WERI-Rb-1 (cell line): ENCODE measurements around the gene NAA11.

Source experiments
- DNase-seq: peaks from one replicate; pipeline ENCODE4 v3.0.0-alpha.2; 2020
- H3K27ac ChIP-seq: fragments of 250-450 bp; sonication (Bioruptor Pico); 2 replicates; pipeline ENCODE4 v1.5.1; 2020; ENCODE audit warnings: mild to moderate bottlenecking, moderate library complexity
- H3K27me3 ChIP-seq: fragments of 250-450 bp; sonication (Bioruptor Pico); 2 replicates; pipeline ENCODE4 v1.5.1; 2021; ENCODE audit warnings: mild to moderate bottlenecking, low read depth, moderate library complexity; ENCODE audit not compliant: insufficient read depth, severe bottlenecking
- H3K36me3 ChIP-seq: fragments of 250-450 bp; sonication (Bioruptor Pico); 2 replicates; pipeline ENCODE4 v1.5.1; 2020; ENCODE audit warnings: mild to moderate bottlenecking, moderate library complexity
- H3K4me3 ChIP-seq: 2 replicates; pipeline ENCODE4 v1.5.1; 2011; ENCODE audit warnings: low read depth, mild to moderate bottlenecking, control low read depth, low read length
- H3K9me3 ChIP-seq: fragments of 250-450 bp; sonication (Bioruptor Pico); 2 replicates; pipeline ENCODE4 v1.5.1; 2021; ENCODE audit warnings: mild to moderate bottlenecking, moderate library complexity; ENCODE audit not compliant: severe bottlenecking
- TF ChIP-seq, protein P1 (sequence below): IDR thresholded peaks from 2 replicates; pipeline ENCODE4 v1.5.1; 2011; ENCODE audit warnings: low read depth, mild to moderate bottlenecking, control low read depth, inconsistent platforms, low read length

The NAA11 gene

DNA sequence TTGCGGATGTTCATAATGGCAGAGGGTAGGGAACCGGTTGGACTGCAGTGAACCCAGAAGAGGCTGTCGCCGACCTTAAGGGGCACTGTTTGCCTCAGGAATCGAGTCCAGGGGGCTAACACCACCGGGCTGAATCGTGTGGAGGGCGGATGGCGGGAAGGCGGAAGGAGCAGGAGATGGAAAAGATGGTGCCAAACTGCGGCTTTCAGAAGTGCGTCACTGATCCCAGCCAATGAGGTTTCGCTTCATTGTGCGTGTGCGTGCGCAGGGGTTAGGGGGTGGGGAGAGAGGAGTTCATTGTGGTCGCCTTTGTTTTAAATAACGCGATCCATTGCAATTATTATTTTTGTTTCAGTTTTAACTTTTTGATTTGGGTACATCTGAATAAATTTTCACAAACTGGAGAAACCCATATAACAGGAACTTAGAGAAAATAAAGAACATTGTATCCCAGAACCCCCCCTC is at the start of gene NAA11:
Gene NAA11 (minus strand): TSS at position 198 of the 465 bp plus-strand sequence. CDS start 184 bp downstream, at position 14.
- H3K4me3 ChIP-seq, result no peak within 1 kb of the TSS

GRCh38 chr4:79370026-79370425 is 44.2 kb upstream of the NAA11 start:
- H3K9me3 ChIP-seq, result no peaks in the 10 kb centered on the region
- H3K27ac ChIP-seq, result no peak overlapping the region
- TF ChIP-seq, protein P1, sequence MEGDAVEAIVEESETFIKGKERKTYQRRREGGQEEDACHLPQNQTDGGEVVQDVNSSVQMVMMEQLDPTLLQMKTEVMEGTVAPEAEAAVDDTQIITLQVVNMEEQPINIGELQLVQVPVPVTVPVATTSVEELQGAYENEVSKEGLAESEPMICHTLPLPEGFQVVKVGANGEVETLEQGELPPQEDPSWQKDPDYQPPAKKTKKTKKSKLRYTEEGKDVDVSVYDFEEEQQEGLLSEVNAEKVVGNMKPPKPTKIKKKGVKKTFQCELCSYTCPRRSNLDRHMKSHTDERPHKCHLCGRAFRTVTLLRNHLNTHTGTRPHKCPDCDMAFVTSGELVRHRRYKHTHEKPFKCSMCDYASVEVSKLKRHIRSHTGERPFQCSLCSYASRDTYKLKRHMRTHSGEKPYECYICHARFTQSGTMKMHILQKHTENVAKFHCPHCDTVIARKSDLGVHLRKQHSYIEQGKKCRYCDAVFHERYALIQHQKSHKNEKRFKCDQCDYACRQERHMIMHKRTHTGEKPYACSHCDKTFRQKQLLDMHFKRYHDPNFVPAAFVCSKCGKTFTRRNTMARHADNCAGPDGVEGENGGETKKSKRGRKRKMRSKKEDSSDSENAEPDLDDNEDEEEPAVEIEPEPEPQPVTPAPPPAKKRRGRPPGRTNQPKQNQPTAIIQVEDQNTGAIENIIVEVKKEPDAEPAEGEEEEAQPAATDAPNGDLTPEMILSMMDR, result no peak
- no peak for DNase-seq
- no peak overlapping the region for H3K4me3 ChIP-seq
- no peaks in the 10 kb centered on the region for H3K36me3 ChIP-seq
- H3K27me3 ChIP-seq, result no peaks in the 10 kb centered on the region

More for the DNA sequence above, at the start of gene NAA11:
- no peak for DNase-seq
- Histone ChIP-seq H3K9me3 (peaks cover 2% of the 10 kb centered on the region), H3K36me3 (no peaks in the 10 kb centered on the region), H3K27me3 (no peaks in the 10 kb centered on the region), H3K27ac (no peak within 1 kb of the TSS)
- TF ChIP-seq, protein P1, result no peak

- DNase-seq, result no peak
- H3K4me3 ChIP-seq, result no peak overlapping the region
- no peaks in the 10 kb centered on the region for H3K9me3 ChIP-seq
- H3K36me3 ChIP-seq, result no peaks in the 10 kb centered on the region
- no peak overlapping the region for H3K27ac ChIP-seq
- no peaks in the 10 kb centered on the region for H3K27me3 ChIP-seq
- TF ChIP-seq, protein P1, result no peak
These were observed 41.2 kb upstream of the NAA11 start for GRCh38 chr4:79367096-79367495.

DNA sequence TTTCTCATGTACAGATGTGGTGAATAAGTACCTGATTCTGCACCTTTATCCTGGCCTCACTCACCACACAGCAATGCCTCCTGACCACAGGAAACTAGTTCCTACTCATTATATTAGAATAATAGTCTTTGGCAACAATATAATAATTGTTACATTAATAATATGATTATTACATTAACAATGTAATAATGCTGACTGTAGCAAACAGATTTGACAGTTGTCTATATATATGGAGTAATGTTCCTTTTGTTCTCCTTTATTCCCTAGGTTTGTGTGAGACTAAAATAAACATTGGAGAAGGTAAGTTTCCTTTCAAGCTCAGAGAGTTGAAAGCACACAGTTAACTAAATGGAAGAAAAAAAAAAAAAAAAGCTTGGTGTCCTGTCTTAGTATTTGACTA is 40.6 kb upstream of the NAA11 start:
- H3K27me3 ChIP-seq, result no peaks in the 10 kb centered on the region
- no peak overlapping the region for H3K4me3 ChIP-seq

DNA sequence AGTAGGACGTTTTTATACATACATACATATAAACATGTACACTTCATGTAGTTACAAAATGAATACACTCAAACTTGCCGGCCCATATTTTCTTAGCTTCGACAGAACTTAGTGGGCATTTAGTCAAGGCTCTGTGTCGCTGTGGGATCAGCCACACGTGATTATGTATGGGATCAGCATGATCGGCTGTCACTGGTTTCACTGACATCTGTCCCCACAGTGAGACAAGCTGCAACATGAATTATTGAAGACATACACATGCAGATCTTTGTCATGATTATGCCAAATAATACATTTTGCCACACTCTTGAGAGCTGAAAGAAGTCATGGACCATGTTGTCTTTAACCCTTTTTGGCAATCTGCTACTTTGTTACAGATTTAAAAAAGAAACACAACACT is 38.2 kb upstream of the NAA11 start:
- no peaks in the 10 kb centered on the region for H3K27me3 ChIP-seq
- H3K27ac ChIP-seq, result no peak overlapping the region
- peak; percentile 60 for DNase-seq
- H3K4me3 ChIP-seq, result no peak overlapping the region
- TF ChIP-seq, protein P1, result no peak
- H3K36me3 ChIP-seq, result no peaks in the 10 kb centered on the region
- H3K9me3 ChIP-seq, result no peaks in the 10 kb centered on the region

More for the DNA sequence above, 40.6 kb upstream of the NAA11 start:
- Histone ChIP-seq H3K9me3 (no peaks in the 10 kb centered on the region), H3K36me3 (no peaks in the 10 kb centered on the region), H3K27ac (no peak overlapping the region)
- TF ChIP-seq, protein P1, result no peak
- DNase-seq, result no peak

DNA sequence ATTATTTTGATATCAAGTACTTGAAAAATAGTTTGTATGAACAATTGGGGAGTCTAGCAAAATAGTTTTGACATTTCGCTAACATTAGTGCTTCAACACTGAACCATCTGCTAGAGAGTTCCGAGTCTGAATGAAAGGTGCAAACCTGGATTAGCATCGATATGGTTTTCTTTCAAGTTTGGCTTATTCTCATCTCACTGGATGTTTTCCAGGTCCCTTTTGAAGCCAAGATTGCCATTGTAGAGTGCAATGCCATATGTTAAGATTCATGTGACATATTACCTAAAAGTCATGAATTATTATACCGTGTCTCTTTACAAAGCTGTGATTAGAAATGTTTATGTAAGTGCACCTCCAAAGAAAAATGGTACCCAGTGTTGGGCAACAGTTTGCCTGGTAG is 36.8 kb upstream of the NAA11 start:
- H3K4me3 ChIP-seq, result no peak overlapping the region
- no peak for DNase-seq
- TF ChIP-seq, protein P1, result no peak
- no peaks in the 10 kb centered on the region for H3K36me3 ChIP-seq
- H3K27me3 ChIP-seq, result no peaks in the 10 kb centered on the region
- no peak overlapping the region for H3K27ac ChIP-seq
- no peaks in the 10 kb centered on the region for H3K9me3 ChIP-seq
